Heart left ventricle (tissue), 16 donors: Measurements from ENCODE around the gene MRI1. TPM values are rescaled to one million over a fixed set of nuclear protein-coding genes. Genes with fewer than 3 reads are reported as not detected.
A peak's percentile ranks its signal among the peaks of the same experiment; 100 is the strongest.

Experiments
- ATAC-seq, 4 donors: fragments of 200-7000 bp; cut with Tn5 transposase; one replicate each; pipeline ENCODE4 v1.9.1; 2020 to 2022; ENCODE audit warnings: moderate library complexity in 4 of 4, mild to moderate bottlenecking in 3 of 4, moderate number of reproducible peaks in 1 of 4
- DNase-seq, 5 donors: peaks; one replicate each; pipeline ENCODE4 v3.0.0-alpha.2; 2020
- H3K27ac ChIP-seq, 12 donors: fragments of 200-600 bp; sonication (generic) in 4 of 12; one replicate each; pipeline versions ENCODE4 v1.5.0 to v1.8.0; 2016 to 2022; ENCODE audit warnings: mild to moderate bottlenecking in 2 of 12
- H3K27me3 ChIP-seq, 9 donors: fragments of 200-600 bp; sonication (generic) in 2 of 9; one replicate each; pipeline versions ENCODE4 v1.5.1 to v1.8.0; 2016 to 2022; ENCODE audit warnings: mild to moderate bottlenecking in 3 of 9
- H3K36me3 ChIP-seq, 9 donors: fragments of 200-600 bp; sonication (generic) in 2 of 9; one replicate each; pipeline versions ENCODE4 v1.5.0 to v1.8.0; 2018 to 2022; ENCODE audit warnings: mild to moderate bottlenecking in 2 of 9
- H3K4me1 ChIP-seq, 12 donors: fragments of 200-600 bp; sonication (generic) in 4 of 12; one replicate each; pipeline versions ENCODE4 v1.5.0 to v1.8.0; 2016 to 2022; ENCODE audit warnings: mild to moderate bottlenecking in 3 of 12
- H3K4me3 ChIP-seq, 12 donors: fragments of 200-600 bp; sonication (generic) in 4 of 12; one replicate each; pipeline versions ENCODE4 v1.5.0 to v1.8.0; 2017 to 2022; ENCODE audit warnings: mild to moderate bottlenecking in 9 of 12, moderate library complexity in 4 of 12
- H3K9me3 ChIP-seq, 12 donors: fragments of 200-600 bp; sonication (generic) in 4 of 12; one replicate each; pipeline versions ENCODE4 v1.5.0 to v1.8.0; 2016 to 2022; ENCODE audit warnings: mild to moderate bottlenecking in 1 of 12
- POLR2A ChIP-seq, 2 donors: fragments of 450-650 bp; IDR thresholded peaks; one replicate each; pipeline ENCODE4 v1.6.1; 2017; ENCODE audit warnings: antibody characterized with exemption in 2 of 2, mild to moderate bottlenecking in 2 of 2, moderate library complexity in 2 of 2
- WGBS, 4 donors: extraction: QIAGEN DNeasy Blood & Tissue Kit in 2 of 4; methylation state at CpG; one replicate each; pipeline versions ENCODE4 v1.1.5 to v1.1.7; 2013 to 2018; 5-methylcytosine and 5-hydroxymethylcytosine counted together
- intact Hi-C, 10 donors: fragments of 100-400 bp; cut with DNase I; formaldehyde crosslinking; loops; one replicate each; pipeline versions ENCODE4 v1.11.1 to v1.14.2; 2022
- polyA plus RNA-seq, 2 donors: library from polyadenylated mRNA; stranded (reverse); fragments of 200-250 nt; gene quantifications; one replicate each; pipeline ENCODE4 v1.2.3, GENCODE V29; 2013
- total RNA-seq, 9 donors: library from RNA; depleted of rRNA in 2 of 9; stranded (reverse); fragments of >200 nt in 2 of 9; fragmentation: NEBNext Ultra II Directional in 3 of 9; extraction: Animal tissue kit (Norgen Biotek cat#: 25700) in 3 of 9; gene quantifications; one replicate each; pipeline versions ENCODE4 v1.1.0 to v1.2.4, GENCODE V29; 2016 to 2023
- TF ChIP-seq, protein P1 (sequence below), 12 donors: fragments of 200-600 bp; sonication (generic) in 4 of 12; IDR thresholded peaks; one replicate each; pipeline versions ENCODE4 v1.5.0 to v1.8.0; 2018 to 2022; ENCODE audit warnings: antibody characterized with exemption in 12 of 12, mild to moderate bottlenecking in 5 of 12
- donor health status: ischemic (EF 13 %, LVEDD 7.1; RV severe dilation, severe dysfunction).
- donor health status: healthy with polysubstance abuse.
- donor health status: DM: no; HTN: yes; CAD: no.
- donor health status: DM: no; HTN: no; CAD: no.
- donor health status: ischemic (EF 25% LVEDD 6.9; RV normal size, moderate dysfunction).
- donor health status: ischemic (EF 25% LVEDD 5.7; RV mildly dilated, moderate dysfunction).
- donor health status: healthy.
- donor health status: DM: yes; HTN: yes; CAD: no.
- donor health status: ischemic (EF 35%, LVEDD 5.7; RV mildly dilated, moderate dysfunction).
- donor health status: nonischemic (EF 11% LVEDD 7.7; RV severe dilation, severe dysfunction).
- donor health status: DM: yes; HTN: yes; CAD: no.
- donor health status: PGD.
- donor health status: ischemic (EF 29% LVEDD 5.4; RV normal size, mild dysfunction).
- donor health status: nonischemic (EF 23%, LVEDD 6.1; RV moderate dilation, normal function).

Gene MRI1
- total and polyA plus RNA-seq, 11 donors: 9.0 to 36.9 (median 15.6) TPM

GRCh38 chr19:13722146-13722545 lies 42.2 kb upstream of the MRI1 start:
- WGBS, 4 donors: 79 to 85% (median 83%) methylated on average over 6 of the region's 6 CpGs
- intact Hi-C loops: loop anchor here in 2 of 10 donors (5.0 kb wide), 1 partner anchor 445 kb away; no protein-coding TSS in a partner anchor
- ATAC-seq: no peak

DNA sequence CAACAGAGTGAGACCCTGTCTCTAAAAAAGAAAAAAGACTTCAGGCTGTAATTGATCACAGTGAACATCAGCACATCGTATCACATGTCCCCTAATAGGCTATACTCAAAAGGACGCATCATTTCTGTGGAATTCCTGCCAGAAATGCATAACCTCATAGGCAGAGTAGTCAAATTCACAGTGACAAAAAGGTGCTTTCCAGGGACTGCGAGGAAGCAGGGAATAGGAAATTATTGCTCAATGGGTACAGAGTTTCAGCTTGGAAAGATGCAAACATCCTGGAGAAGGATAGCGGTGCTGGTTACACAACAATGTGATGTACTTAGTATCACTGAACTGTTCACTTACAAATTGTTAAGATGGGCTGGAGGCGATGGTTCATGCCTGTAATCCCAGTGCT lies 41.1 kb upstream of the MRI1 start:
- peaks cover 0 to 6% (median 0%) of the 10 kb centered on the region in 9 donors for H3K27me3 ChIP-seq
- DNase-seq (no peak), ATAC-seq (no peak)
- WGBS, 4 donors: 73 to 83% (median 82%) methylated on average over 5 of the region's 5 CpGs
- H3K4me1 ChIP-seq: peaks cover 0 to 9% (median 0%) of the 10 kb centered on the region in 12 donors
- no peak overlapping the region for H3K27ac ChIP-seq
- no peaks in the 10 kb centered on the region for H3K36me3 ChIP-seq
- no peak for TF ChIP-seq POLR2A (IDR thresholded peaks at IDR 0.05)
- TF ChIP-seq, protein P1, sequence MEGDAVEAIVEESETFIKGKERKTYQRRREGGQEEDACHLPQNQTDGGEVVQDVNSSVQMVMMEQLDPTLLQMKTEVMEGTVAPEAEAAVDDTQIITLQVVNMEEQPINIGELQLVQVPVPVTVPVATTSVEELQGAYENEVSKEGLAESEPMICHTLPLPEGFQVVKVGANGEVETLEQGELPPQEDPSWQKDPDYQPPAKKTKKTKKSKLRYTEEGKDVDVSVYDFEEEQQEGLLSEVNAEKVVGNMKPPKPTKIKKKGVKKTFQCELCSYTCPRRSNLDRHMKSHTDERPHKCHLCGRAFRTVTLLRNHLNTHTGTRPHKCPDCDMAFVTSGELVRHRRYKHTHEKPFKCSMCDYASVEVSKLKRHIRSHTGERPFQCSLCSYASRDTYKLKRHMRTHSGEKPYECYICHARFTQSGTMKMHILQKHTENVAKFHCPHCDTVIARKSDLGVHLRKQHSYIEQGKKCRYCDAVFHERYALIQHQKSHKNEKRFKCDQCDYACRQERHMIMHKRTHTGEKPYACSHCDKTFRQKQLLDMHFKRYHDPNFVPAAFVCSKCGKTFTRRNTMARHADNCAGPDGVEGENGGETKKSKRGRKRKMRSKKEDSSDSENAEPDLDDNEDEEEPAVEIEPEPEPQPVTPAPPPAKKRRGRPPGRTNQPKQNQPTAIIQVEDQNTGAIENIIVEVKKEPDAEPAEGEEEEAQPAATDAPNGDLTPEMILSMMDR (IDR thresholded peaks at IDR 0.05): no peak
- no peak overlapping the region for H3K4me3 ChIP-seq
- intact Hi-C loops: loop anchor here in 2 of 10 donors (5.0 kb wide), 1 partner anchor 446 kb away; no protein-coding TSS in a partner anchor
- no peaks in the 10 kb centered on the region for H3K9me3 ChIP-seq

More at GRCh38 chr19:13722146-13722545, 42.2 kb upstream of the MRI1 start:
- no peak overlapping the region for H3K27ac ChIP-seq
- no peaks in the 10 kb centered on the region for H3K9me3 ChIP-seq
- H3K4me1 ChIP-seq: no peaks in the 10 kb centered on the region
- TF ChIP-seq POLR2A (IDR thresholded peaks at IDR 0.05): no peak
- TF ChIP-seq, protein P1 (IDR thresholded peaks at IDR 0.05): no peak
- H3K27me3 ChIP-seq: peaks cover 0 to 6% (median 0%) of the 10 kb centered on the region in 9 donors
- no peaks in the 10 kb centered on the region for H3K36me3 ChIP-seq
- no peak overlapping the region for H3K4me3 ChIP-seq
- no peak for DNase-seq

GRCh38 chr19:13726323-13726722 lies 38.0 kb upstream of the MRI1 start:
- no peak overlapping the region for H3K4me3 ChIP-seq
- DNase-seq (no peak), ATAC-seq (no peak)
- H3K4me1 ChIP-seq: peaks cover 0 to 25% (median 7%) of the 10 kb centered on the region in 12 donors
- H3K27ac ChIP-seq: no peak overlapping the region
- WGBS, 4 donors: 92 to 95% (median 93%) methylated on average over 5 of the region's 5 CpGs
- intact Hi-C loops: no loop called here
- TF ChIP-seq, protein P1 (IDR thresholded peaks at IDR 0.05): no peak
- no peak for TF ChIP-seq POLR2A (IDR thresholded peaks at IDR 0.05)
- no peaks in the 10 kb centered on the region for H3K9me3 ChIP-seq
- H3K27me3 ChIP-seq: no peaks in the 10 kb centered on the region
- no peaks in the 10 kb centered on the region for H3K36me3 ChIP-seq

DNA sequence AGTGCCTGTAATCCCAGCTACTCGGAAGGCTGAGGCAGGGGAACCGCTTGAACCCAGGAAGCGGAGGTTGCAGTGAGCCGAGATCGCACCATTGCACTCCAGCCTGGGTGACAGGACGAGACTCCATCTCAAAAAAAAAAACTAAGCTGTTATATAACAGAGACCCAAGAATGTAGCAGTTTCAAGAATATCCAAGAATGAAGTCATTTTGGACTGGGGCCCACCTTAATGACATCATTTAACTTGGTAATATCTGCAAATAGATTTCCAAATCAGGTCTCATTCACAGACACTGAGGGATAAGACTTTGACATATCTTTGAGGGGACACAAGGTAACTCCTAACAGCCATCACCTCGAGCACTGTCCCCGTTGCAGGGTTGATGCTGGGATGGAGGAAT lies 36.5 kb upstream of the MRI1 start:
- DNase-seq (peak in 2 of 5 donors; percentile 41 to 54), ATAC-seq (no peak)
- no peak for TF ChIP-seq POLR2A (IDR thresholded peaks at IDR 0.05)
- TF ChIP-seq, protein P1 (IDR thresholded peaks at IDR 0.05): no peak
- peak overlapping the region in 1 of 12 donors; percentile 24 for H3K27ac ChIP-seq
- no peaks in the 10 kb centered on the region for H3K36me3 ChIP-seq
- H3K4me1 ChIP-seq: peaks cover 0 to 33% (median 13%) of the 10 kb centered on the region in 12 donors
- intact Hi-C loops: no loop called here
- no peaks in the 10 kb centered on the region for H3K9me3 ChIP-seq
- no peaks in the 10 kb centered on the region for H3K27me3 ChIP-seq
- no peak overlapping the region for H3K4me3 ChIP-seq
- 58 to 69% (median 65%) methylated on average over 8 of the region's 8 CpGs for WGBS, 4 donors
